Inflammatory macrophage (primary cell): Measurements from ENCODE around the gene CLDN18.
A peak's percentile ranks its signal among the peaks of the same experiment; 100 is the strongest.

Experiments
- DNase-seq, 2 donors: peaks; one replicate each; pipeline ENCODE4 v3.0.0-alpha.2; 2020 to 2022

CLDN18 gene

DNA sequence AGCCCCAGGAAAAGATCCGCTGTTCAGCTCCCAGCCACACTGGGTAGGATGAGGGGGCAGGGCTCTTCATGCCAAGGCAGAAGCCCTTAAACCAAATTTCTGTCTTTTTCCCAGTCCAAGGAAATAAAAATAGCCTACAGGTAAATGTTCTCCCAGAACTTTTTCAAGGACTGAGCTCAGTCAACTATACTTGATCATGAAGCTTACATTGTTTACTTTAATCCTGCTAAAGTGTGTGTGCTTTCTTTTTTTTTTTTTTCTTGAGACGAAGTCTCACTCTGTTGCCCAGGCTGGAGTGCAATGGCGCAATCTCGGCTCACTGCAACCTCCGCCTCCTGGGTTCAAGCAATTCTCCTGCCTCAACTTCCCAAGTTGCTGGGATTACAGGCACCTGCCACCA, 17.9 kb downstream of the CLDN18 start:
- no peak for DNase-seq

DNA sequence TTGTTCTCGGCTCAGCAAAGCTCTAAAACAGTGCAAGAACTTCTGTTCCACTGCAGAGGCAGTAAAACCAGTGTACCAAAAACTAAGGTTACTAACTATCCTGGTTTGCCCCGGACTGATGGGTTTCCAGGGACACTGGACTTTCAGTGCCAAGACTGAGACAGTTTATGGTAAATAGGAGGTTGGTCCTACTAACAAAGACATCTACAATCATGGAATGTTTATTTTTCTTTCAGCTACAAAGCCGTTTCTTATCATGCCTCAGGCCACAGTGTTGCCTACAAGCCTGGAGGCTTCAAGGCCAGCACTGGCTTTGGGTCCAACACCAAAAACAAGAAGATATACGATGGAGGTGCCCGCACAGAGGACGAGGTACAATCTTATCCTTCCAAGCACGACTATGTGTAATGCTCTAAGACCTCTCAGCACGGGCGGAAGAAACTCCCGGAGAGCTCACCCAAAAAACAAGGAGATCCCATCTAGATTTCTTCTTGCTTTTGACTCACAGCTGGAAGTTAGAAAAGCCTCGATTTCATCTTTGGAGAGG, 20.8 kb downstream of the CLDN18 start:
- no peak for DNase-seq

DNA sequence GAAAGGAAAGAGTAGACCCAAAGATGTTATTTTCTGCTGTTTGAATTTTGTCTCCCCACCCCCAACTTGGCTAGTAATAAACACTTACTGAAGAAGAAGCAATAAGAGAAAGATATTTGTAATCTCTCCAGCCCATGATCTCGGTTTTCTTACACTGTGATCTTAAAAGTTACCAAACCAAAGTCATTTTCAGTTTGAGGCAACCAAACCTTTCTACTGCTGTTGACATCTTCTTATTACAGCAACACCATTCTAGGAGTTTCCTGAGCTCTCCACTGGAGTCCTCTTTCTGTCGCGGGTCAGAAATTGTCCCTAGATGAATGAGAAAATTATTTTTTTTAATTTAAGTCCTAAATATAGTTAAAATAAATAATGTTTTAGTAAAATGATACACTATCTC, 21.6 kb downstream of the CLDN18 start:
- DNase-seq, result no peak

- DNase-seq, result no peak
These were observed 22.6 kb downstream of the CLDN18 start for GRCh38 chr3:138032567-138032966.

DNA sequence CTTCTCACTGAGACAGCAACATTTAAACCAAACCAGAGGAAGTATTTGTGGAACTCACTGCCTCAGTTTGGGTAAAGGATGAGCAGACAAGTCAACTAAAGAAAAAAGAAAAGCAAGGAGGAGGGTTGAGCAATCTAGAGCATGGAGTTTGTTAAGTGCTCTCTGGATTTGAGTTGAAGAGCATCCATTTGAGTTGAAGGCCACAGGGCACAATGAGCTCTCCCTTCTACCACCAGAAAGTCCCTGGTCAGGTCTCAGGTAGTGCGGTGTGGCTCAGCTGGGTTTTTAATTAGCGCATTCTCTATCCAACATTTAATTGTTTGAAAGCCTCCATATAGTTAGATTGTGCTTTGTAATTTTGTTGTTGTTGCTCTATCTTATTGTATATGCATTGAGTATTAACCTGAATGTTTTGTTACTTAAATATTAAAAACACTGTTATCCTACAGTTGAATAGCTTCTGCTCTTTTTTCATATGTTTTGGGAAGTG, 23.3 kb downstream of the CLDN18 start:
- DNase-seq, result no peak

- DNase-seq, result no peak
These were observed 25.0 kb downstream of the CLDN18 start for GRCh38 chr3:138034918-138035317.

DNA sequence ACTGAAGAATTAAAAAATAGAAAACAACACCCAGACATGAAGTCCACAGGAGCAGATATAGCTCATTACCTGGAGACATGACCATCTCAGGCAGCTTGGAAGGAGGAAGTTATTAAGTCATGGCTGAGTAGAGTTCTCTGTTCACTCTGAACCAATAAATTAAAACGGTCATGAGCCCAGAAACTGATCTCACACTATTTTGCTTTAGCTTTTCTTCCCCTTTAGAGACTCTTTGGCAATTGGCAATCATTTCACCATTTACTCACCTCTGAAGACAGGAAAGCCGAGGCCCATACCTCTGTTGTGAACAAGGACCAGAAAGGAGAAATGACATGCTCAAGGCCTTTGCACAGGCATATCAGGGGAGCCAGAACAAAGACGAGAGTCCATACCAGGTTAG, 26.6 kb downstream of the CLDN18 start:
- DNase-seq, result no peak

DNA sequence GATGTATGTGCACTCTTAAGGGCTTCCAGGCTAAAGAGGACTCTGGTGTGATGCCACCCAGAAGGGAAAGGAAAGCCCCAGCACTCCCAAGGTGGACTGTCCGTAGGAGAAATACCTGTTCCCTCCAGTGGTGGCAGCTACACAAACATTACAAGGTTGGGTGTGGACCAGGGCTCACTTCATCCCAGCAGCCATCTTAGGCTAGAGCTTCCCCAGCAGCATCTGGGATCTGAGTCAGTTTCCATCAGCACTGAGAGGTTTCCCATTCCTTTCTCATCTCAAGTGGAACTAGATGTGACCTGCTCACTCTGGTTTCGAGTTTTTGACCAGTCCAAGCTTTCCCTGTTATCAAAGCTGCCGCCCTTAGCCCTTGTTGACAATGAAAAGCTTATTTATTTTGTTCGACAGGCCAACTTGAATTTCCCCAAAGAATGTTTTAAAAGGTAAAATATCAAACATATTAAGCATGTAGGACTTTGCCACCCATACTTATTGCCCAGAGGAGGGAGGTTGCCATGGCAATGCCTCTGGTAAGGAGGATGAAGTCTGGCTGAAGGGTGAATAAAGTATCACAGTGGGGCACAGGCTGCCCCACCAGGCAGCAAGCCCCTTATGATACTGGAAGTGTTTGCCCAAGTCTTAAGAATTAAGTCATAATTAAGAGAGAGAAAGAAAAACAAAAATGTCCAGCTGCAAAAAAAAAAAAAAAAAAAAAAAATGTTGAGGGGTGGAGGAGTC, 28.9 kb downstream of the CLDN18 start:
- DNase-seq, result no peak

GRCh38 chr3:138042043-138042442, 32.1 kb downstream of the CLDN18 start:
- no peak for DNase-seq

DNA sequence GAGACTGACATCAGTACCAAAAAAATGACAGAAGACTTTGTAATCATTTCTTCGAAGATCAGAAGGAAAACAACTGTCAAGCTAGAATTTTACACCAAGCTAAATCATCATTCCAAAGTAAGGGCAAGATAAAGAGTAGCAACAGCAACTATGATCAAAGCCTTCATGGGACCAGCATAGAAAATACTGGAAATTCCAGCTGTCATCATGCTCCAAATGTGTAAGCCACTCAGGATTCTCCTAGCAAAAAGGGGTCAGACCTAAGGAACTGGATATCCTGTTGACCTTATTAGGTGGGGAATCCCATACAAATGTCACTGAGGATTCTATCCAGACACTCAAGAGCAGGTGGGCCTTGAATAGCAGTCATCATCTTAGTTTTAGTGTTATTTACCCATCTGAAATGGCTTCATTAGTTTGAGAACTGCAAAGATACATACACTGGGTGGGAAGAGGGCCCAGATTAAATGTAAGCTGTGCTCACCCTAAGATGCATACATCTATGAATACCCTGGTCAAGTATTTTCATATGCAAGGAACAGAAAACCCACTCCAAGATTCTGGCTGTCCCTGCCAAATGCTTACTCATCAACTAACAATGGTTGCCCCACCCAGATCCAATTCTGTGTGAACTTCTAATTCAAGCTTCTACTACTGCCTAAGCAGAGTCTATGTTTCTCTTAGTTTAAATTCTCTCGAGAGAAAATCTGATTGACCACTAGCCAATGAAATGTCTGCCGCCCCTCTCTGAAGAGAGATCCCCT, 33.5 kb downstream of the CLDN18 start:
- DNase-seq, result no peak

GRCh38 chr3:138046085-138046484, 36.1 kb downstream of the CLDN18 start:
- no peak for DNase-seq

- DNase-seq, result no peak
These were observed 37.0 kb downstream of the CLDN18 start for GRCh38 chr3:138046955-138047354.

- no peak for DNase-seq
These were observed 37.7 kb downstream of the CLDN18 start for GRCh38 chr3:138047596-138048158.

DNA sequence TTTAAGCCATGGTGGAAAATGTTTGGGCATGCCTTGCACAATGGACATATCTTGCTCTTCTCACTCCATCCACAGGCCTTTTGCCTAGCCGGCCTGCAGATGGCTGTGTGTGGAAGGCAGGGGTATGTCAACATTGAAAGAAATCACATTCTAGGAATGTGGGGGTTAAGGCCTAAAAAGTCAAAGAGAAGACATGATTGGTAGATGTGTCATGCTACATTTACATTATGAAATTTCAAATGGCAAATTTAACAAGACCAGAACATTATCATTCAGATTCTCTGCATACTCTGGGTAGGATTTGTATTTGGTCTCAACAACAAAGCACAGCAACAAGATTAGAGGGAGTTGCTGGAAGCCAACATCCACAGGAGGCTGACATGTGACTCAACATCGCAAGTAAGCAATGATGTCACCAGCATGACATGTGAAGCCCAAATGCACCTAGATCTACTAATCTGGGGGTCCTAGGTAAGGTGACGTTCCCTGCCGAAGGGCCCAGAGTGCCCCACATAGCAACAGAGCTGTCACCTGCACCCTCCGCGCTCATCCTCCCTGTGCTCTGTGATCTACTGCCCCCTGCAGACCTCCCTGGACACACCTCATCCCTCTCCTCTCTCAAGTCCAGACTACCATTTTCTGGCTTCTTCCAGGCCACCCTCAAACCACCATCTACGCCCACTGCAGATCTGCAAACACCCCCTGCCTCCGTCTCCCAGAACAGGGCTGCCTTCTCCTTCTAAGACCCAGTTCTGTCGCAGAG, 39.4 kb downstream of the CLDN18 start:
- no peak for DNase-seq

DNA sequence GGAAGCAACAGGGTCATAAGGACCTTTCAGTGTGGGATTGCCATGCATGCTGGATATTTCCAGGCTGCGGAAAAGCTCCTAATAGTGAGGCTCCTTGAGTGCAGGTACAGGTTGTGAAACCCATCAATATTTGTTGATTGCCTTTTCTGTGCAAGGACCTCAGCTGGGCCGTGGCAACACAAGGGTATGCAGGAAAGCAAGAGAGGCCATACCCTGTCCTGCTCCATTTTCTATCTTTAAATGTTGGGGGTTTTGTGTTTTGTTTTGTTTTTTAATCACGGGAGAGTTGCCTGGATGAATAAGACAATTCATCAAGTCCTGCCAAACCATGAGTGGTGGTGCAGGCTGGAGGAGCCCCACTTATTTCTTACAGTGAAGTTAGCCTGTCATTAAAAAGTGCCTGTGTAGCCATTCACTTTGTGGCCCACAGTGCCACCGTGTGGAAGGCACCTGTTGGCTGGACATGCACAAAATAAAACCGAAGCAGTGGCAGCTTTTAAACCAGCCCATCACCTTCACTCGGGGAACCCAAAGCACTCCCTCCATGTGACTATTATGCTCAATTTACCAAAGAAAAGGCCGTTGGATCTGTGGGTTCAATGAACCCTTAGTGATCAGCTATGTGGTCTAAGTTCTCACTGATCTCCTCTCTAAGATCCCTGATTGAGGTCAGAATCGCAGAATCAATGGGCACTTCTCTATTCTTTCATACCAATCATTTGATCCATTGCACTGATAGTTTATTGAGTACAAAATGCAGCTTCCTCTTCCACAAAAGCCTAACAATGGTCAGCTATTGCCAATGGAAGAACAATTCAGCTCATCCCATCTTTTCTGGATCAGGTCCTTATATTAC, 42.2 kb downstream of the CLDN18 start:
- DNase-seq, result peak in 1 of 2 donors; percentile 18

DNA sequence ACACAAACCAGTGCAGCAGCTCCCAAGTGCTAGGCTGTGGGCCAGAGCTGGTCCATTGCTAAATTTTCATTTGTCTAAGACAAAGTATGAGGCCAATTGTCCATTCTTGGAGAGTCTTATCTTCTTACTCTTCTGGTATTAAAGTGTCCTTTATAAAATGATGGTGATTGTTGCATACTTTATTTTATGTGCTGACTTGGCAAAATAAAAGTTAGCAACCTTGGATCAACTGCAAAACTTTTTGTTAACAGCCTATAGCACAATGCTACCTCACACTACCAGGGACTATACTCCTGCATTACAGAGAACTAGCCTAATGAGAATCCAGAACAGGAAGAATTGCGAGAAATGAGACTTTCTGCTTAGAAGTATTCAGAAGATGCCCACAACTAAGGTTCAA, 44.1 kb downstream of the CLDN18 start:
- no peak for DNase-seq

DNA sequence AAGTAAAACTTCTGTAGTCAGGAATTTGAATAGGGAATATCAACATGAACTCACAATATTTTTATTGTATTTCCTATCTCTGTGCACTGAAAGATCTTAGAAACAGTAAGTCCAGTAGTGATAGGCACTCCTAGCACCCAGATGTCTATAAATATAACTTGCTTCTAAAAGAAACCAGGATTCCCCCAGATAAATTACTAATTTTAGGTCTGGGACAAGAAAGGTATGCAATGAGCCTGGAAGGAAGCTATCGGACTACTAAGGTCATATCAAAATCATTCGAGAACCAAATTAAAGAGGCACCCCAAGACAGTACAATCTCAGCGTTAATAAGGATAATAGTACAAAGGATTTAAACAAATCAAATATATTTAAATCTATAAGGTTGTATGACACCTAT, 47.4 kb downstream of the CLDN18 start:
- no peak for DNase-seq

- no peak for DNase-seq
These were observed 49.3 kb downstream of the CLDN18 start for GRCh38 chr3:138059261-138059660.

GRCh38 chr3:138060792-138061191, 50.8 kb downstream of the CLDN18 start:
- no peak for DNase-seq

GRCh38 chr3:138062037-138062436, 52.1 kb downstream of the CLDN18 start:
- DNase-seq, result no peak

- DNase-seq, result no peak
These were observed 52.7 kb downstream of the CLDN18 start for GRCh38 chr3:138062626-138063025.

DNA sequence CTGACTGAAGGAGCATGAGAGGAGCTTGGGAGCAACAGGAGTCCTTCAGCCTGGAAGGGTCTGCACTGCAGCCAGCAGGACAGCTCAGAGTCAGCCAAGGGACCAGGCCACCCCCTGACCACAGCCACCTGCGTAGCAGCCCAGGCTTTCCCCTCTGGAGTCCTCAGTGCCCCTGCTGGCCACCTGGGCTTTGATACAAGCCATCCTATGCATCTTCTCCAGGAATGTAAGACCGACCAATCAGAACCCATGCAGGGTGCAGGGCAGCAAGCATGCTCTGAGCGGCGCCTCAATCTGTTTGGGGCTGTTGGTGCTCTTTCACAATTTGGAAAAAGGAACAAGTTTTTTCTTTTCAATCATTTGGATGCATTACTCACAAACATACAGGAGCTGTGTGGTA, 53.5 kb downstream of the CLDN18 start:
- DNase-seq, result no peak
